HG03039 (cell line): ENCODE results near the gene SLC19A1.

Source experiments
- ATAC-seq: cut with Tn5 transposase; IDR thresholded peaks from one replicate; pipeline ENCODE4 v1.9.1; 2021; ENCODE audit warnings: mild to moderate bottlenecking, moderate library complexity; ENCODE audit not compliant: unreplicated experiment

The SLC19A1 gene

DNA sequence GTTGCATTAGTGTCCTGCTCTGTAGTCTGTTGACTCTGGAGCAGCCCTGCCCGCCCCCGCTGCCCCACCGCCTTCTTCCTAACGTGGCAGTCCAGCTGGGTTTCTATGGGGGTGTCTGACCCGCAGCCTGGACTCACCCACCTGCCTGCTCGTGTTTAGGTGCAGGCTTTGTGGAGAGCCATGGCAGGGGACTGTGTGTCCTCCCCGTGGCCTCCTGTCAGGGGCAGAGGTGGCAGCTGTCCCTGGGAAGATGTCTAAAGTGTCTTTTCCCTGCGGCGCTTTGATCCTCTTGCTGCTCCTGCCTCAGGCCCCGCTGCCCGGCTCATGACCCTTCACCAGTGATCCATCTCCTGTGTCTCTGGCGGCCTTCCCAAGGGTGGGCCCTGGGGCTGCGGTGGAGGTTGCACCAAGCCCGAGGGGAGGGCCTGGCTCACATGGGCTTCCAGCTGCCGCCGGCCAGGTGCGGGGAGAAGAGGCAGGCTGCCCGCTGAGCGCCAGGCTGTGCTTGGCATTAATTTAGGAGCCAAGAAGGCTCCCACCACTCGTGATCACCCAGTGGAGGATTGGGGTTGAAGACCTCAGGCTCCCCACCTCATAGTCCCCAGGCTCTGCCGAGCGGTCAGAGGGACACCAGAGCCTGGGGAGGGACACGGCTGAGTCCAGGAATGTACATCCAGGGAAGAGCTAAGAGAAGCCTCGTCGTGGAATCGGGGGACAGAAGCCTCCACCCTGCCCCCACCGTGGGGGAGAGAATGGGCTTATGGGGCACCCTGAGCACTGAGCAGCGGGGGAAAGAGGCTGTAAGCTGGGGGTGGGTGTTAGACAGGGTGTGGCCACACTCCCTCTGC lies 93.2 kb downstream of the SLC19A1 start:
- no peak for ATAC-seq

DNA sequence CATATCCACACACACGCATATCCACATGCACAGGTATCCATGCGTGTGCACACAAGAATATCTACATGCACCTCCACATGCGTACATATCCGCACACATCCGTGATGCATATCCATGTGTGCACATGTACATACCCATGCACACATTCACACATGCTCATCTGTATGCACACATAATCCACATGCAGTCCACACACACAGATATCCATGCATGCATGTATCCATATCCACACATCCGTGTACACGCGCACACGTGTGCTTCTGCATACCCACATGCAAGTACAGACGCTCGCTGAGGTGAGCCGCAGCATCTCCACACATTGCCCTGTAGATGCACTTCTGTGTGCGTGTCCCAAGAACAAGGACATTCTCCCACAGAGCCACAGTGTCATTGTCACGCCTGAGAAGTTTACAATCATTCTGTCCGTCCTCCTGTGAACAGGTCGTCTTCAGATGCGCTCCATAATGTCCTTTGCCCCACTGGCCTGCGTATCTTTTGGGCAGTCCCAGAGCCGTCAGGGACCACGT lies 93.9 kb downstream of the SLC19A1 start:
- no peak for ATAC-seq
